Thymus (tissue), 11 donors: ENCODE results near the gene GTF2F1. TPM values are rescaled to one million over a fixed set of nuclear protein-coding genes. Genes with fewer than 3 reads are reported as not detected.

Source experiments
- DNase-seq, 9 donors: peaks; one replicate each; pipeline ENCODE4 v3.0.0-alpha.2; 2013; ENCODE audit warnings: low spot score in 9 of 9, low read depth in 6 of 9, missing footprints in 1 of 9
- H3K27ac ChIP-seq, 2 donors: one replicate each; pipeline ENCODE4 v1.5.1; 2013; ENCODE audit warnings: control low read depth in 1 of 2, low read depth in 1 of 2, low read length in 1 of 2, mild to moderate bottlenecking in 1 of 2, moderate library complexity in 1 of 2
- H3K27me3 ChIP-seq, 2 donors: one replicate each; pipeline ENCODE4 v1.5.1; 2013; ENCODE audit warnings: low read length in 1 of 2; ENCODE audit not compliant: control insufficient read depth in 2 of 2, insufficient read depth in 1 of 2
- H3K36me3 ChIP-seq, 2 donors: one replicate each; pipeline ENCODE4 v1.5.1; 2013; ENCODE audit warnings: low read length in 1 of 2, mild to moderate bottlenecking in 1 of 2, moderate library complexity in 1 of 2; ENCODE audit not compliant: control insufficient read depth in 2 of 2, insufficient read depth in 2 of 2
- H3K4me1 ChIP-seq, 2 donors: one replicate each; pipeline ENCODE4 v1.5.1; 2013; ENCODE audit warnings: low read length in 2 of 2; ENCODE audit not compliant: control insufficient read depth in 2 of 2, insufficient read depth in 2 of 2
- H3K4me3 ChIP-seq, 2 donors: one replicate each; pipeline ENCODE4 v1.5.1; 2013; ENCODE audit warnings: low read length in 2 of 2, control low read depth in 1 of 2, mild to moderate bottlenecking in 1 of 2
- H3K9me3 ChIP-seq, 2 donors: one replicate each; pipeline ENCODE4 v1.5.1; 2013; ENCODE audit warnings: low read length in 1 of 2, mild to moderate bottlenecking in 1 of 2; ENCODE audit not compliant: control insufficient read depth in 2 of 2, insufficient read depth in 1 of 2
- WGBS: extraction: QIAGEN DNeasy Blood & Tissue Kit; methylation state at CpG from one replicate; pipeline ENCODE4 v1.1.7; 2013; 5-methylcytosine and 5-hydroxymethylcytosine counted together
- polyA plus RNA-seq: library from polyadenylated mRNA; stranded (reverse); fragments of 200-250 nt; gene quantifications from one replicate; pipeline ENCODE4 v1.2.3, GENCODE V29; 2013
- total RNA-seq: library from RNA; stranded (reverse); fragments of 120-200 nt; gene quantifications from one replicate; pipeline ENCODE4 v1.2.4, GENCODE V29; 2013
- donor health status: healthy.

The GTF2F1 gene
- total and polyA plus RNA-seq, 2 donors: 37.9 to 41.5 TPM

DNA sequence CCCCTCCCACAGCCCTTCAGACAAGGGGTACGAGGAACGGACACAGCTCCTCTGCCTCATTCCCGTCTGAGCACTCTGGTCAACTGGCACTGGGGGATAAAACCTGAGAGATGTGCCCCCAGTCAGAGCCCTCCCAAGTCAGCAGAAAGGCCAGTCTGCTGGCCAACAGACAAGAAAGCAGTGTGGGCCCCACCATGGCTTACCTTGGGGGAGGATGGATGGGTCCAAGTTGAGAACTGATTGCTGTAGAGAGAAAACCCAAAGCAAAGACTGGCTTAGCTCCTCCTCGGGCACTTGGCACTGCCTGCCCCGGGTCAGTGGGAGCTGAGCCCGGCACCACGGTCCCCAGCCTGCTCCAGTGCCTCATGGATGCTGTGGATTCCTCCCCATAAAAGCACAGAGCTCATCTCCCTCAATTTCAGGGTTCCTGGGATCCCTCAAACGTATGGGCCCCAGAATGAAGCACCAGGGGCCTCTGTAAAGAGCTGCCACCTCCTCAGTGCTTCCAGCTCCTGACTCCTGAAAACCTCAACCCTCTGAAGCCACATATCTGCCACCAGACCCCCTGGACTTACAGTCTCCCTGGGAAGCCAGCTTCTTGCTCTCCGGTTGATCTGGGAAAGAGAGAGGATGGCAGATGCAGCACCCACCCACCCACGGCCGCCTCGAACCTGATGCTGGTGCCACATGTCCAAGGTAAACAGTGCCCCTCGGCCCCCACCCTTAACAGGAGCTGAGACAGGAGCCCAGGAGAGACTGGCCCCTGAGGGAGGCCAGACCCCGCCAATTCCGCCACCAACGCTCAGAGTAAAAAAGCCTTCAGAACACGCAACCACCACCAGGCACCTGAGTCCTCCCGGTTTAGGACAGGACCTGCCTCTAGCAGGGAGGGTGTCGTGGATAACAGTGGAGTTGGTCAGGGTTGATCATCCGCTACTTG, 28.4 kb upstream of the GTF2F1 start:
- Histone ChIP-seq H3K4me1 (peaks cover 14 to 30% of the 10 kb centered on the region in 2 donors), H3K36me3 (peaks cover 58 to 65% of the 10 kb centered on the region in 2 donors), H3K4me3 (no peak overlapping the region), H3K9me3 (peaks cover 0 to 10% of the 10 kb centered on the region in 2 donors), H3K27me3 (no peaks in the 10 kb centered on the region), H3K27ac (no peak overlapping the region)
- DNase-seq: no peak
- WGBS: 95% methylated on average over 20 of the region's 20 CpGs

GRCh38 chr19:6418562-6418932, 25.6 kb upstream of the GTF2F1 start:
- peaks cover 0 to 4% of the 10 kb centered on the region in 2 donors for H3K9me3 ChIP-seq
- no peak for DNase-seq
- H3K27ac ChIP-seq: no peak overlapping the region
- WGBS: 98% methylated on average over 19 of the region's 19 CpGs
- H3K4me3 ChIP-seq: no peak overlapping the region
- H3K27me3 ChIP-seq: no peaks in the 10 kb centered on the region
- peaks cover 83 to 90% of the 10 kb centered on the region in 2 donors for H3K36me3 ChIP-seq
- peaks cover 7 to 18% of the 10 kb centered on the region in 2 donors for H3K4me1 ChIP-seq

- Histone ChIP-seq H3K9me3 (peaks cover 0 to 4% of the 10 kb centered on the region in 2 donors), H3K4me1 (peaks cover under 1 to 12% of the 10 kb centered on the region in 2 donors), H3K4me3 (no peak overlapping the region), H3K27me3 (no peaks in the 10 kb centered on the region), H3K27ac (no peak overlapping the region), H3K36me3 (peaks cover 83 to 90% of the 10 kb centered on the region in 2 donors)
- DNase-seq: no peak
- WGBS: 97% methylated on average over 33 of the region's 33 CpGs
These were observed 25.0 kb upstream of the GTF2F1 start for GRCh38 chr19:6417713-6418561.

GRCh38 chr19:6416658-6417405, 23.9 kb upstream of the GTF2F1 start:
- DNase-seq: no peak
- H3K4me3 ChIP-seq: no peak overlapping the region
- peaks cover 0 to 7% of the 10 kb centered on the region in 2 donors for H3K4me1 ChIP-seq
- no peak overlapping the region for H3K27ac ChIP-seq
- 98% methylated on average over 29 of the region's 29 CpGs for WGBS
- H3K9me3 ChIP-seq: peaks cover 0 to 4% of the 10 kb centered on the region in 2 donors
- H3K27me3 ChIP-seq: no peaks in the 10 kb centered on the region
- H3K36me3 ChIP-seq: peaks cover 80 to 85% of the 10 kb centered on the region in 2 donors

DNA sequence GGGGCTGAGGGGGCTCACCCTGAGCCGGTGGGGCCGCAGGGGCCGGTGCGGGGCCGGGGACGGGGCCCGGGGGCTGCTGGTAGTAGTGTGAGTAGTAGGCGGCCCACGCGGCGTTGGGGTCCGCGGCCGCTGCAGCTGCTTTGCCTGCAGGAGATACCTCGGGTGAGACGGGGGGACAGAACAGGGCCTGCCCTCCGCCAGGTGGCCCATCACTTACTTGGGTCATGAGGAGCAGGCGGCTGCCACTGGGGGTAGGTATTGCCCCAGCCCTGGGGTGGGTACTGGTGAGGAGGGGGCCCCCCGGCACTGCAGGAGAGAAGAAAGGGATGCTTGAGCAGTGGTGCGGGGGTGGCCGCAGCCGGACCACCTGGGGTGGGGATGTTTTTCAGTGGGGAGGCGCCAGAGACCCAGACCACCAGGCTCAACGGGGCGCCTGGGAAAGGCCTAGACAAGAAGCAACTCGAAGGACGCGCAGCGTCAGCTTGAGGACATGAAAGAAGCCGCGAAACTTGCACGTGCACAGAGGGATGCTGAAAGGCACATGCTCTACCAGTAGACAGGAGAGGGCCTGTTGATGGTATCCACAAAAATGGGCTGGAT, 22.7 kb upstream of the GTF2F1 start:
- no peaks in the 10 kb centered on the region for H3K27me3 ChIP-seq
- no peak for DNase-seq
- whole genome bisulfite sequencing: 96% methylated on average over 32 of the region's 32 CpGs
- H3K27ac ChIP-seq: no peak overlapping the region
- peaks cover 68 to 73% of the 10 kb centered on the region in 2 donors for H3K36me3 ChIP-seq
- H3K4me3 ChIP-seq: no peak overlapping the region
- H3K4me1 ChIP-seq: peaks cover 0 to 9% of the 10 kb centered on the region in 2 donors
- H3K9me3 ChIP-seq: peaks cover 0 to 4% of the 10 kb centered on the region in 2 donors

GRCh38 chr19:6414793-6415590, 22.0 kb upstream of the GTF2F1 start:
- 97% methylated on average over 47 of the region's 47 CpGs for WGBS
- Histone ChIP-seq H3K4me3 (no peak overlapping the region), H3K9me3 (peaks cover 0 to 4% of the 10 kb centered on the region in 2 donors), H3K36me3 (peaks cover 61 to 66% of the 10 kb centered on the region in 2 donors), H3K27me3 (no peaks in the 10 kb centered on the region), H3K4me1 (peaks cover 0 to 9% of the 10 kb centered on the region in 2 donors), H3K27ac (no peak overlapping the region)
- DNase-seq: no peak

DNA sequence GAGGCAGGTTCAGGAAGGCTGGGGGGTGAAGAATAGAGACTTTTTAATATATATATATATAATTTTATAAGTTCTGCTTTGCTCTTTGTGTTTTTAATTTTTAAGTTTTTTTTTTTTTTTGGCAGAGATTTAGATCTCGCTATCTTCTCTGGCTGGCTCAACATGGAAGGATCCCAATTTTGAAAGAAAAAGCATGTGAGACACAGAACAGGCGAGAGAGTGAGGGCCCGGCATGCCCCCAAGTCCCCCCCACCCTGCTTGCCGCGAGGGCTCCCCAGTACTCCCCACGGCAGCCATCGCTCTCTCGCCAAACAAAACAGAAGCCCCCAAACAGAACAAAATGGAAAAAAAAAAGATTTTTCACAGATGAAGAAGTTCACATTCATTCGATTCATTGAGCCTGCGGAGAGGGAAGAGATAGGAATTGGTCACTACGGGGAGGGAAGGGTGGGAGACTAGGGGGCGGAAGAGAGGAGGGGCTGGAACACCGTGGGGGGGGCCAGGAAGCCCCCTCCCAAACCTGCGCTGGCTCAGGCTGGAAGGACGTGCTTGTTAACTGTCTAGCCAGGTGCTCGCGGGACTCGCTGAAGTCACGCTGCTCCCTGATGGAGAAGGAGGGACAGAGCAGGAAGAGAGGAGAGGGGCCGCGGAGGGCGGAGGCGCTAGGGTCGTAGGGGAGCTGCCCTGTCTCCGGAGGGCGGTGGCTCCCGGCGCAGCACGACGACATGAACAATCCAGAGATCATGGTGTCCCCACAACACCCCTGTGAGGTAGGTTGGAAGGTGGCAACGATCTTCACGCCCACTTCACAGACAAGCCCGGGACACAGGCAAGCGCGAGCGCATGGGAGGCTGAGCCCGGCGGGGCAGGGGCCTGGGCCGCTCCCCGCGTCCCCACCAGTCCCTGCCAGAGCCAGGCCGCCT, 21.0 kb upstream of the GTF2F1 start:
- no peak for DNase-seq
- peaks cover 51 to 56% of the 10 kb centered on the region in 2 donors for H3K36me3 ChIP-seq
- H3K9me3 ChIP-seq: peaks cover 0 to 4% of the 10 kb centered on the region in 2 donors
- H3K4me3 ChIP-seq: no peak overlapping the region
- peaks cover 0 to 9% of the 10 kb centered on the region in 2 donors for H3K4me1 ChIP-seq
- WGBS: 92% methylated on average over 42 of the region's 42 CpGs
- H3K27me3 ChIP-seq: no peaks in the 10 kb centered on the region
- peak overlapping the region; percentile 17 to 32 for H3K27ac ChIP-seq
